K562 (cell line): Measurements from ENCODE around the gene LUC7L.

Experiments
- KDM4B ChIP-seq, 2 experiments: fragments of 450-650 bp in 1 of 2; sonication (generic) in 1 of 2; IDR thresholded peaks; 2 replicates each; pipeline ENCODE4 v1.6.1; 2016 to 2017; ENCODE audit warnings: borderline replicate concordance in 2 of 2, antibody characterized with exemption in 1 of 2, low read depth in 1 of 2, mild to moderate bottlenecking in 1 of 2
- MYC ChIP-seq, 2 experiments: fragments of 250-450 bp in 1 of 2; sonication (Bioruptor Pico) in 1 of 2; IDR thresholded peaks; 2 replicates each; pipeline versions ENCODE4 v1.5.1 to v1.6.1; 2012 to 2021; ENCODE audit warnings: low read depth in 2 of 2, borderline replicate concordance in 1 of 2, improper control_type of control experiment in 1 of 2, low read length in 1 of 2, mild to moderate bottlenecking in 1 of 2, moderate library complexity in 1 of 2

GRCh38 chr16:261031-261691 lies 31.9 kb upstream of the LUC7L start:
- TF ChIP-seq MYC (IDR thresholded peaks at IDR 0.05; ENCODE audit: low read depth, low read length) (no peak), MYC (CRISPR knock-in tag; IDR thresholded peaks at IDR 0.05; ENCODE audit: borderline replicate concordance, low read depth) (no peak), KDM4B (IDR thresholded peaks at IDR 0.05; ENCODE audit: borderline replicate concordance in 2 of 2, low read depth in 1 of 2) (no peak)
